Natural killer cell (primary cell): ENCODE results near the gene MAP2K5. TPM values are rescaled to one million over a fixed set of nuclear protein-coding genes. Genes with fewer than 3 reads are reported as not detected.

ENCODE experiments used
- ATAC-seq, 3 donors: fragments of 150-1000 bp in 2 of 3; fragments of 200-7000 bp in 1 of 3; cut with Tn5 transposase; 1 replicate in 1 of 3; 2 replicates in 2 of 3; pipeline ENCODE4 v1.10.0; 2021; ENCODE audit warnings: mild to moderate bottlenecking in 2 of 3, moderate library complexity in 2 of 3
- DNase-seq, 2 donors: peaks; one replicate each; pipeline versions ENCODE4 v3.0.0 to v3.0.0-alpha.2; 2013 to 2021; ENCODE audit warnings: mixed read lengths in 1 of 2
- H3K27ac ChIP-seq: one replicate; pipeline ENCODE4 v1.5.1; 2013; ENCODE audit warnings: mild to moderate bottlenecking, low read length
- H3K27me3 ChIP-seq: one replicate; pipeline ENCODE4 v1.6.1; 2013; ENCODE audit warnings: low read length; ENCODE audit not compliant: control insufficient read depth, insufficient read depth
- H3K36me3 ChIP-seq: one replicate; pipeline ENCODE4 v1.6.1; 2013; ENCODE audit warnings: low read length; ENCODE audit not compliant: control insufficient read depth, insufficient read depth
- H3K4me1 ChIP-seq: one replicate; pipeline ENCODE4 v1.6.1; 2013; ENCODE audit warnings: low read length; ENCODE audit not compliant: control insufficient read depth, insufficient read depth
- H3K4me3 ChIP-seq: one replicate; pipeline ENCODE4 v1.5.1; 2013; ENCODE audit warnings: low read length
- H3K9me3 ChIP-seq: one replicate; pipeline ENCODE4 v1.6.1; 2013; ENCODE audit warnings: low read length; ENCODE audit not compliant: control insufficient read depth, insufficient read depth
- H3K27ac Mint-ChIP-seq, 2 donors: one replicate each; pipeline ENCODE4 v1.8.0; 2022; ENCODE audit warnings: mild to moderate bottlenecking in 2 of 2, mixed read lengths in 2 of 2, moderate library complexity in 1 of 2
- H3K27me3 Mint-ChIP-seq, 2 donors: one replicate each; pipeline ENCODE4 v1.8.0; 2022; ENCODE audit warnings: low read depth in 2 of 2, mixed read lengths in 2 of 2
- H3K36me3 Mint-ChIP-seq: one replicate; pipeline ENCODE4 v1.8.0; 2022; ENCODE audit warnings: mixed read lengths
- H3K4me1 Mint-ChIP-seq, 2 donors: one replicate each; pipeline ENCODE4 v1.8.0; 2022; ENCODE audit warnings: mixed read lengths in 2 of 2
- H3K4me3 Mint-ChIP-seq: one replicate; pipeline ENCODE4 v1.8.0; 2022; ENCODE audit warnings: mild to moderate bottlenecking, moderate library complexity, mixed read lengths
- H3K9me3 Mint-ChIP-seq, 2 donors: one replicate each; pipeline ENCODE4 v1.8.0; 2022; ENCODE audit warnings: mixed read lengths in 2 of 2
- WGBS: methylation state at CpG from one replicate; pipeline ENCODE4 v1.1.7; 2013; ENCODE audit warnings: missing lambda C conversion rate; ENCODE audit not compliant: insufficient coverage; 5-methylcytosine and 5-hydroxymethylcytosine counted together
- intact Hi-C: fragments of 100-400 bp; cut with micrococcal nuclease; formaldehyde crosslinking; loops from one replicate; pipeline ENCODE4 v1.14.2; 2022
- total RNA-seq, 4 donors: library from RNA; stranded (reverse); fragments of 120-200 nt in 1 of 4; gene quantifications; one replicate each; pipeline versions ENCODE4 v1.2.3 to v1.2.4, GENCODE V29; 2013 to 2022
- TF ChIP-seq, protein P1 (sequence below): fragments of 200-600 bp; IDR thresholded peaks from one replicate; pipeline ENCODE4 v1.8.0; 2022; ENCODE audit warnings: antibody characterized with exemption

MAP2K5 gene
- total RNA-seq, 3 donors from 2014 or later (not counting 1 experiment from before 2014, with no cell fraction given), result 25.6 to 32.6 (median 29.2) TPM

DNA sequence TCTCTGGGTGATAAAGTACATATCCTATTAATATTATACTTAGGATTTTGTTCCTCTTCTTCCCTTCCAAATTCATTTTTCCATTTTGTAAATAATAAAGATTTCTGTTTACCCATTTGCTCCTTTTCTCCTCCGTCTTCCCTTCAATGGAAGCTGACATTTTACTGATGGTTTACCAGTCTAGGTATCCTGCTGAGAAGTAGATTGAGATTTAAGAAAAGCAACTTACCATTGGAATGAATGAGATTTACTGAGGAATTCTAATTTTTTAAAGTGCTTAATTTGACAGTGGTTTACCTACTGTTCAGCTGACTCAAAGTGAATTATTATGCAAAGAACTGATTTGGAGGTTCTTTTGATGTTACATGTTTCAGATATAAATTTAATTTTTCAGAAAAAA is 19.2 kb upstream of the MAP2K5 start:
- H3K27ac Mint-ChIP-seq, result peak overlapping the region; percentile 93 to 96
- Histone ChIP-seq H3K27ac (no peak overlapping the region), H3K4me1 (peaks cover 9% of the 10 kb centered on the region), H3K27me3 (no peaks in the 10 kb centered on the region), H3K4me3 (no peak overlapping the region), H3K9me3 (no peaks in the 10 kb centered on the region), H3K36me3 (peaks cover 9% of the 10 kb centered on the region)
- intact Hi-C loops, result no loop called here
- H3K4me1 Mint-ChIP-seq, result peaks cover 16 to 22% of the 10 kb centered on the region in 2 donors
- DNase-seq, result no peak
- TF ChIP-seq, protein P1, sequence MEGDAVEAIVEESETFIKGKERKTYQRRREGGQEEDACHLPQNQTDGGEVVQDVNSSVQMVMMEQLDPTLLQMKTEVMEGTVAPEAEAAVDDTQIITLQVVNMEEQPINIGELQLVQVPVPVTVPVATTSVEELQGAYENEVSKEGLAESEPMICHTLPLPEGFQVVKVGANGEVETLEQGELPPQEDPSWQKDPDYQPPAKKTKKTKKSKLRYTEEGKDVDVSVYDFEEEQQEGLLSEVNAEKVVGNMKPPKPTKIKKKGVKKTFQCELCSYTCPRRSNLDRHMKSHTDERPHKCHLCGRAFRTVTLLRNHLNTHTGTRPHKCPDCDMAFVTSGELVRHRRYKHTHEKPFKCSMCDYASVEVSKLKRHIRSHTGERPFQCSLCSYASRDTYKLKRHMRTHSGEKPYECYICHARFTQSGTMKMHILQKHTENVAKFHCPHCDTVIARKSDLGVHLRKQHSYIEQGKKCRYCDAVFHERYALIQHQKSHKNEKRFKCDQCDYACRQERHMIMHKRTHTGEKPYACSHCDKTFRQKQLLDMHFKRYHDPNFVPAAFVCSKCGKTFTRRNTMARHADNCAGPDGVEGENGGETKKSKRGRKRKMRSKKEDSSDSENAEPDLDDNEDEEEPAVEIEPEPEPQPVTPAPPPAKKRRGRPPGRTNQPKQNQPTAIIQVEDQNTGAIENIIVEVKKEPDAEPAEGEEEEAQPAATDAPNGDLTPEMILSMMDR, result no peak
- peak overlapping the region; percentile 93 for H3K4me3 Mint-ChIP-seq
- no peaks in the 10 kb centered on the region for H3K36me3 Mint-ChIP-seq
- H3K9me3 Mint-ChIP-seq, result no peaks in the 10 kb centered on the region
- no CpG with 5 or more reads among the region's 1 CpG for WGBS
- no peaks in the 10 kb centered on the region for H3K27me3 Mint-ChIP-seq
- no peak for ATAC-seq

DNA sequence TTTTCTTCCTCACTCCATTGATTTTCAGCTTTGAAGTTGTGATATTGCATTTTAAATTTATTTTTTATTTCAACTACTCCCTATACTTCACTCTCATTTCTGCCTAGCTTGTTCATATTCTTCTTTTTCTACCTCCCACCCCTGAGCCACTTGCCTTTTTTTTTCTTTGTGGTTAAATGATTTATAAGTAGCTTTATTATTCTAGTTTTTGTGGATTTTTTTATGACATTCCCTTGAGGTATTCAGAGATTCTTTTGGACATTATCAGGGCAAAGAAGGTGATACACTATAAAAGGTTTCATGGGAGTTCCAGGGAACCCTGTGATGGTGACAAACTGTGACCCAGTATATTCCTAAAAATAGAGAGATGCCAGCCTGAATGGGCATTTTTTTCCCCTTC is 18.3 kb upstream of the MAP2K5 start:
- peak overlapping the region; percentile 37 for H3K4me3 Mint-ChIP-seq
- H3K4me1 Mint-ChIP-seq, result peaks cover 16 to 22% of the 10 kb centered on the region in 2 donors
- no peaks in the 10 kb centered on the region for H3K27me3 Mint-ChIP-seq
- H3K4me3 ChIP-seq, result no peak overlapping the region
- no peak overlapping the region for H3K27ac Mint-ChIP-seq
- H3K9me3 ChIP-seq, result no peaks in the 10 kb centered on the region
- peaks cover 9% of the 10 kb centered on the region for H3K4me1 ChIP-seq
- ATAC-seq (no peak), DNase-seq (no peak)
- H3K36me3 ChIP-seq, result peaks cover 12% of the 10 kb centered on the region
- no peaks in the 10 kb centered on the region for H3K9me3 Mint-ChIP-seq
- TF ChIP-seq, protein P1, result no peak
- H3K27ac ChIP-seq, result no peak overlapping the region
- no peaks in the 10 kb centered on the region for H3K36me3 Mint-ChIP-seq
- H3K27me3 ChIP-seq, result no peaks in the 10 kb centered on the region
- intact Hi-C loops, result no loop called here

DNA sequence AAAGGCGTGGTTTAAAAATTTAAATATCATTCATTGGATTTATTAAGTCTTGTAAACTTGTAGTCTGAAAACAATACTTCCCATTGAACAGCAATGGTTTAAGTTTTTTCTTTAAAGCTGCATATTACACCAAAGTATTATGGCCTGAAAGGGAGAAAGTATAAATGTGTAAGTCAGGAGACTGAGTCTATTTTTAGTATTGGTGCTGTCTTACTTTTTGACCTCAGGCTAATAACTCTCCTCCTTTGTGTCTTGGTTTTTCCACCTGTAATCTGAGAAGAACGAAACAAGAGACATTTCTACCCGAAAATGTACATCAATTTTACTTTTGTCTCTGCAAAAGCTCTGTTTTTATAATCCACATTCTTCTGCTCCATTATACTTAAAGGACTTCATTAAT is 14.0 kb upstream of the MAP2K5 start:
- no peaks in the 10 kb centered on the region for H3K9me3 Mint-ChIP-seq
- no peak overlapping the region for H3K27ac Mint-ChIP-seq
- H3K4me1 ChIP-seq, result no peaks in the 10 kb centered on the region
- H3K36me3 ChIP-seq, result peaks cover 12% of the 10 kb centered on the region
- H3K9me3 ChIP-seq, result no peaks in the 10 kb centered on the region
- intact Hi-C loops, result no loop called here
- no peaks in the 10 kb centered on the region for H3K27me3 Mint-ChIP-seq
- no peak overlapping the region for H3K4me3 Mint-ChIP-seq
- no peaks in the 10 kb centered on the region for H3K4me1 Mint-ChIP-seq
- TF ChIP-seq, protein P1, result no peak
- H3K27ac ChIP-seq, result no peak overlapping the region
- H3K4me3 ChIP-seq, result no peak overlapping the region
- 90% methylated on average over 3 of the region's 3 CpGs for WGBS
- ATAC-seq (no peak), DNase-seq (no peak)
- no peaks in the 10 kb centered on the region for H3K36me3 Mint-ChIP-seq
- no peaks in the 10 kb centered on the region for H3K27me3 ChIP-seq

DNA sequence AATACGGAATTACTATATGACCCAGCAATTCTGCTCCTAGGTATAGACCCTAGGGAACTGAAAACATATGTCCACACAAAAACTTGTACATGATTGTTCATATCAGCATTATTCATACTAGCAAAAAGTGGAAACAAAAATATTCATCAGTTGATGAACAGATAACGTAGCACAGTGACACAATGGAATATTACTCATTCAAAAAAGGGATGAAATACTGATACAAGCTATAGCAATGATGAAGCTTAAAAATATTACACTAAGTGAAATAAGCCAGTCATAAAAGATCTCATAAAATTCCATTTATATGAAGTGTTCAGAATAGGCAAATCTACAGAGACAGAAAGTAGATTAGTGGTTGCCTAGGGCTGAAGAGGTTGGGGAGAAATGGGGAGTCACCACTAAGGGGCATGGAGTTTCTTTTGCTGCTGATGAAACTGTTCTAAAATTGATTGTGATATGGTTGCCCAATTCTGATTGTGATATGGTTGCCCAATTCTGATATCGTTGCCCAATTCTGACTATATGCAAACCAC is 11.1 kb upstream of the MAP2K5 start:
- Mint-ChIP-seq H3K36me3 (no peaks in the 10 kb centered on the region), H3K27ac (no peak overlapping the region), H3K9me3 (no peaks in the 10 kb centered on the region), H3K4me3 (no peak overlapping the region), H3K27me3 (no peaks in the 10 kb centered on the region), H3K4me1 (no peaks in the 10 kb centered on the region)
- H3K4me1 ChIP-seq, result no peaks in the 10 kb centered on the region
- ATAC-seq (no peak), DNase-seq (no peak)
- H3K27me3 ChIP-seq, result no peaks in the 10 kb centered on the region
- TF ChIP-seq, protein P1, result no peak
- H3K27ac ChIP-seq, result no peak overlapping the region
- 83% methylated on average over 3 of the region's 3 CpGs for WGBS
- no peaks in the 10 kb centered on the region for H3K9me3 ChIP-seq
- H3K36me3 ChIP-seq, result peaks cover 12% of the 10 kb centered on the region
- intact Hi-C loops, result no loop called here
- H3K4me3 ChIP-seq, result no peak overlapping the region
